Stimulated activated naive CD4-positive, alpha-beta T cell treated with Interleukin-2 at 50 U/mL for 16 hours (primary cell): ENCODE data around the gene TRABD2B.

Source experiments
- DNase-seq: peaks from one replicate; lab custom pipeline; 2025; lab: John Stamatoyannopoulos, UW

Gene TRABD2B

DNA sequence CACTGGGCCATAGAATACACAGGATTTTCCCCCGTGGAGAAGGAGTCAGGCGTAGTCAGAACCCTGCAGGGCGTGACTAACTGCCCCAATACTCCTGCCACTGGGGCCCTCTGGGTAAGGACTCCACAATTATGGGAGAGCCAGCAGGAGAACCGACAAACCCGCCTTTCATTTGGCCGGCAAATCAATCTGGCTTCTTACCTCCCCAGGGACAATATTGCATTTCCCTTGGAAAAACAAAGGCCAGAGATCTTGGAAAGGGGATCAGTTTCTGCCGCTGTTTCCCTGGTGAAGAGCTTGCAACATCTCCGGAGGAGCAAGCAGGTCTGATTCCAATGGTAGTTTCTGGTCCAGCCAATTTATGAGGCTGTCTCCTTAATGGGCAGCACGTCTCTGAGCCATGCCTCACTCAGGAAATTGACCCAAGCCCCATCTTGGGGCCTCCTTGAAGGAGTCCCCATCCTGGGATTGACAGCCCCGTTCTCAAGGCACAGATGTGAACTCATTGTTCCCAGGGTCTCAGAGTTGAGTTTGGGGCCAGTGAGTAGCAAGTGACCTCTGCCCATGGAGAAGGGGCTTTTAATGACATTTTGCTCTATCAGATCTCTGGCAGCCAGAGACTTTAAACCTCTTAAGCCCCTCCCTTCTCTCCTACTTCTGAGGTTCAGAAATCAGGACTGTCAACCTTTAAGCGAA, 4.3 kb downstream of the TRABD2B start:
- DNase-seq: no peak

- DNase-seq: no peak
Observed at GRCh38 chr1:47991673-47992072, 5.5 kb downstream of the TRABD2B start.

- DNase-seq: no peak
Observed at GRCh38 chr1:47991187-47991586, 6.0 kb downstream of the TRABD2B start.

DNA sequence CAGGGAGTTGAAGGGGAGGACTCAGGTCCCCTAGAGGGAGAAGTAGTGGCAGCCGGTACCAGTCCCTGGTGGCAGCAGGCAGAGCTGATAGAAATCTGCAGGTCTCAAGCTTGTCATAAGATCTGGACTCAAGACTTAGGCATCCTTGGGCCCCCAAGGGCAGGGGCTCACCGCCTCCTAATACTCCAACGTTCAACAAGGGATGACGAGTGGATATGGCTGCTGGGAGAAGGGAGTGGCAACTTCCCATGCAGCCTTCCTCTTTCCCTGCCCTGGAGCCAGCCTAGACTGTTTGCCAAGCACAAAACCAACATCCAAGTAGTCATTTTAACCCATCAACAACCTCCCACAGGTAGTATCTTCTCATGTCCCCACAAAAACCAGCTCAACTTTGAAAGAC, 6.9 kb downstream of the TRABD2B start:
- DNase-seq: no peak

DNA sequence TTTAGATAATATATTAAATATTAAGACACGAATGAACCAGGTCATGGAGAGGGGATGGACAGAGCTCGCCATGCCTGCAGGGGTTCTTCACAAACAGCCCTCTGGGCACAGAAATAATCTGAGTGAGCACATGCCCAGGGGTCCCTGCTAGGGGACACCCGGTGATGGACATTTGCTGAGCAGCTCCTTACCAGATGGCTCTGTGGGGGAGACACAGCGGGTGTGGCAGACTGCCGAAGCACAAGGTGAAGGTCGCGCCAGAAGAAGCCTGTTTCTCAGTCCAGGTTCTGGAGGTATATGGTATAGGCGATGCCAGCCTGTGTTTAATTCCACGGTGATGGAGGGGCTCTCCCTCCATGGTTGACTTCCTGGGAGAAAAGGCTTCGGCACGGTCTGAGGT, 9.6 kb downstream of the TRABD2B start:
- DNase-seq: no peak

GRCh38 chr1:47986761-47987200, 10.4 kb downstream of the TRABD2B start:
- no peak for DNase-seq

GRCh38 chr1:47985018-47985417, 12.2 kb downstream of the TRABD2B start:
- no peak for DNase-seq

DNA sequence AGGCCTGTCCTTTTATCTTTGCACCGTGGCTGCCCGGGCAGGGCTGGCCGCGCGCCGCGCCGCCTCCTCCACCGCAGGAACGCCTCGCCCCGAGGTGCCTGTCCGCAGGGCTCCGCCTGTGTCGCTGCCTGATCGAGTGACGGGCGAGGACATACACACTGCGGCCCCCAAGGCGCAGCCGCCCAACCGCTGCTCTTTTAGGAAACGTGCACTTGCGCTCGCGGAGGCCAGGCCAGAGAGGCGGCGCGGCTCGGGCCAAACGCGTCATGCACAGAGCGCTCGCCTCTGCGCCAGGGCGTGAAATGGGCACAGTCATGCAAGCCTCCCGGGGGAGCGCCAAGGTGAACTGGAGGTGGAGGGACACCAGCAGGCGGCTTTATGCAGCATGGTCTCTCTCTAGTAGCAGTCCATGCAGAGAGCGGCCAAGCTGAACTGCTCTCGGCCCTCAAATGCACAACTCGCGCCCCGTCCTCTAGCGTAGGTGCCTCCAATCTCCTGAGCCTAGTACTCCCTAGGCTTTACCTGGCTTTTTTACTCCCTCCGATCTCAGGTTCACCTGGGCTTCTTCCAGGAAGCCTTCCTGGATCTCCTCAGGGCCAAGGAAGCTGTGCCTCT, 12.9 kb downstream of the TRABD2B start:
- no peak for DNase-seq

DNA sequence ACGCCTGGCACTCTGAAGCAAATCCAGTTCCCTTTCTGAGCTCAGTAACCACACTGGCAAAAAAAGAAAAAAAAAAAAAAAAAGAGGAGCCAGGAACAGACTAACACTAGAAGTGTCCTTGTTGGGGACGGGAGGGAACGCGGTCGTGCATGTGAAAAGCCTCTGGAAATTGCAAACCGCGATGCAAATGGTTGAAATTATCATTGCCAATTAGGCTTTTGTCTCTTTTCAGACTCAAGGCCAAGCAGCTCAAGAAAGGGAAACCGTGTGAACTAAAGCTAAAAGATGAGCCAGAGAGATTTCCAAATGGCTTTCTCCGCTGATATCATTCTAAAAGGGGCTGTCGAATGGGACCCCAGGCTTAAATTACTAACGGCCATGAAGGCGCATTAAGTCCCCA, 13.5 kb downstream of the TRABD2B start:
- DNase-seq: no peak

GRCh38 chr1:47981667-47982350, 15.4 kb downstream of the TRABD2B start:
- DNase-seq: no peak

DNA sequence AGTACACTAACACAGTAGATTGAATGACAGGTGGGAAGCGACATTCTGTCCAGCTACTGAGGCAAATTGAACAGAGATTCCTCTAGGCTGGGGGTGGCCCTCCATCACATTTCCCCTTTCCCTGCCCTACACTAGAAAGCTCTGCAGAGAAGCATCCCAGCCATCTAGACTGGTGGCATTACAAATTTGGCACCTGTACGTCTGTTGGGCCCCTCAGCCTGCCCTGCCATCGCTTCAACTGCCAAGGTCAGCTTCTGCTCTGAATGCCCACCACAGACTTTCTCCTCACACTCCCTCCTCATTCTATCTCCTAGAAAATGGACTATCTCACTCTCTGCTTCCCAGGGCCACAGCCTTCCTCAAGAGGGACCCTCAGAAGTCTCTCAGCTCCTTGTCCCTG, 16.7 kb downstream of the TRABD2B start:
- DNase-seq: no peak

- no peak for DNase-seq
Observed at GRCh38 chr1:47979724-47980123, 17.5 kb downstream of the TRABD2B start.

DNA sequence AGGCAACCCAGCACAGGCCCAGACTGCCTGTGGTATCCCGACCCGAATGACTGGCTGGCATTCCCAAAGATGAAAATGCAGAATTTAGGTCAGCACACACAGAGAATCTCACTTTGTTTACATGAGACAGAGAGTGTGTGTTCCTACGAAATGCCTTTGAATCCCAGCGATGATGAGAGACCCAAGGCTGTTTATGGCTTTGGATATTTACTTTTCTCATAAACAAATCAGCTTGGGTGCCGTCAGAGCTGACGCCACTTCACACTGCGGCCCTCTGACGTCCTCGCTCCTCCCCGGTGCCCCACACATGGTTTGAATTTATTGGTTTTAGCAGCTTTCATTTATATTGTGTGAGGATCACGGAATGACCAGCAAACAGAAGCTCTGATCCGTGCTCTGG, 18.7 kb downstream of the TRABD2B start:
- no peak for DNase-seq

GRCh38 chr1:47976728-47977127, 20.5 kb downstream of the TRABD2B start:
- no peak for DNase-seq

DNA sequence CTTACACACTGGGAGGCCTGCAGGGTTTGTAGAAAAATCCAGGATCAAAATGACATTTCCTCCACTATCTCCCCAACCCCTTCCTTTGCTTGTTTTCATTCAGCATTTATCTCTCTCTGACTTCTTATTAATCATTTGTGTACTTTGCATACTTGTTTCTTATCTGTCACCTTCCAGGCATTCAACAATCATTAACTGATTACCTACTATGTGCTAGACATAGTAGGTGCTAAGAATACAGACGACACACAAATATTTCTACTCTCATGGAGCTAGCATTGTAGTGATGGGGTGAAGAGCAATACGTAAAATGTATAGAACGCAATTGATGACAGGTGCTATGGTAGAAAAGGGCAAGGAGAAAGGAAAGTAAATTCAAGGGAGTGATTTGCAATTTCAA, 20.9 kb downstream of the TRABD2B start:
- DNase-seq: no peak

DNA sequence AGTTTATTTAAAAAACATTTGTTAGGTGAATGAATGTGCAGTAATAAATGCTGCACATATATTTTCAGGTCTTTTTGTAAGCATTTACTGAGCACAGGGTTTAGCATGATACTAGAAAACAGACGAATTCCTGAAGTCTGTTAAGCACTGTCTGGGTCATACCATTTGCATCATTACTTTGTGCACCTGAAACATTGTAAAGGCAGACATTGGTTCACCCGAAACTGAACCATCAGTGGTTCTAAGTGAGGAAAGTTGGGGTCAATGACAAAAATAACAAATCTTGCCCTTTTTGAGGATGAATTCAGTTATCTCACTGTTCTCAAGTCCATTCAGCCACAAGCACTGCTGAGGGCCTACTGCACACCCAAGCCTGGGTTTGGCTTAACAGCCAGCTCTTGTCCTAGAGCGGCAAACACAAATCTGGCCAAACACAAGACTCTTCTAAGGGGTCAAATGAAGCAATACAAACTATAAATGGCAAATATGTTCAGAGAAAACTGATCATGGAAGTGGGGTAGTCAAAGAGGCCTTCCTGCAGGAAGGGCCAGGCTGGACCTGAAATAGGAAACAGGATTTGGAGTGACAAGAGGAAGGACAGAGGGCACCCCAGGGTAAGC, 21.8 kb downstream of the TRABD2B start:
- DNase-seq: no peak

- no peak for DNase-seq
Observed at GRCh38 chr1:47972864-47973432, 24.2 kb downstream of the TRABD2B start.

GRCh38 chr1:47971385-47972160, 25.6 kb downstream of the TRABD2B start:
- no peak for DNase-seq

DNA sequence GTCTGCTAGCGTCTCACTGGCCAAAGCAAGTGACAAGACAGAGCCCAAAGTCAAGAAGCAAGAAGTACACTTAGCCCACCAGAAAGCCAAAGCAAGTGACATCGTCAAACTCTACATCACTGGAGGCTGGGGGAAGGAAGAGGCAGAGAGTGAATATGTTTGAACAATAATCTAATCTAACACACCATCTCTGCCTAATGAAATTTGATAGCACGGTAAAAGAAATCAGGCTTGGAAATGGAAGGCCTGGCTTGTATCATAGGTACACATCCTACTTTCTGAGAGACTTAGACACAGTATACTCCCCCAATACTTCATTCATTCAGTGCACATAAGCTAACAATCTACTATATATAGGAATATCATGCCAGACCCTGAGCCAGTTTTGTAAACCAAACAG, 26.3 kb downstream of the TRABD2B start:
- DNase-seq: no peak

DNA sequence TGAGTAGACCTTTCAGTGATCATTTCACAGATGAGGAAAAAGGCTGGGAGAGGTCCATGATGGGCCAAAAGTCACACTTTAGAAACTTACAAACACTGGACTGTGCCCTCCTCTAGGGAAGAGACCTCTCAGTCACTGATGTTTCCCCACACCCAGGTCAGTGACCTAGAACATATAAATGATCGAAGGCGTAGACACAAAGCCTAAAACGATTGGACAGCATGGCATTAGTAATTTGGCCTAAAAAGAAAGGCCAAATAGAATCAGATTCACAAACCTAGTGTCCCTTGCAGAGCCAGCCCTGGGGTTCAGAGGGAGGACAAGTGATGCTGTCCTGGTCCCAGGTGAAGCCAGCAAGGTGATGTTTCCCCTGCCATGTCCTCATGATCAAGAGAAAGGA, 27.7 kb downstream of the TRABD2B start:
- no peak for DNase-seq

- no peak for DNase-seq
Observed at GRCh38 chr1:47968556-47968888, 28.7 kb downstream of the TRABD2B start.
